ENCODE measurements around the gene SPECC1. TPM values are rescaled to one million over a fixed set of nuclear protein-coding genes. Genes with fewer than 3 reads are reported as not detected.

The SPECC1 gene
- total RNA-seq, 6 donors from 2014 or later, result 21.8 to 65.0 (median 33.9) TPM

DNA sequence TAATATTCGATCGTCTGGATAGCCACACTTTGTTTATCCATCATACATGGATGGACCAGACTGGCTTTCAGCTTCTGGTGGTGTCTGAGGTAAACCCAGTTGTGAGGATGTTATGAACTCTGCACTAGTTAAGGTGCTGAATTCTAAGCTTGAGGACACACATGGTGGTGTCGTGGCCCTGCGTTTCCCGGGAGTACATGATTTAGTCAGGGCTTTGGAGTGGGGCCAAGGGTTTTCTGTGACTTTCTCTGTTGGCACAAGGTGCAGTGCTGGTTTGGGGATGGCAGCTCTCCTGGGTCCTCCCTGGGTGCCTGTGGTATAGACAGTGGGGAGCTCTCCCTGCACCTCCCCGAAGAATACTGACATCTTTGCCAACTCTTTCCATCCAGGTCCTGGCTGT lies 116.6 kb downstream of the SPECC1 start:
- Histone ChIP-seq H3K9me3 (no peaks in the 10 kb centered on the region), H3K27ac (no peak overlapping the region), H3K36me3 (no peaks in the 10 kb centered on the region), H3K4me3 (no peak overlapping the region), H3K27me3 (no peaks in the 10 kb centered on the region), H3K4me1 (peaks cover 0 to 8% (median 3%) of the 10 kb centered on the region in 4 donors)
- 56 to 66% methylated on average over 5 to 6 of the region's 6 CpGs for WGBS, 2 donors
- no peak for TF ChIP-seq POLR2A (IDR thresholded peaks at IDR 0.05)
- TF ChIP-seq, protein P1, sequence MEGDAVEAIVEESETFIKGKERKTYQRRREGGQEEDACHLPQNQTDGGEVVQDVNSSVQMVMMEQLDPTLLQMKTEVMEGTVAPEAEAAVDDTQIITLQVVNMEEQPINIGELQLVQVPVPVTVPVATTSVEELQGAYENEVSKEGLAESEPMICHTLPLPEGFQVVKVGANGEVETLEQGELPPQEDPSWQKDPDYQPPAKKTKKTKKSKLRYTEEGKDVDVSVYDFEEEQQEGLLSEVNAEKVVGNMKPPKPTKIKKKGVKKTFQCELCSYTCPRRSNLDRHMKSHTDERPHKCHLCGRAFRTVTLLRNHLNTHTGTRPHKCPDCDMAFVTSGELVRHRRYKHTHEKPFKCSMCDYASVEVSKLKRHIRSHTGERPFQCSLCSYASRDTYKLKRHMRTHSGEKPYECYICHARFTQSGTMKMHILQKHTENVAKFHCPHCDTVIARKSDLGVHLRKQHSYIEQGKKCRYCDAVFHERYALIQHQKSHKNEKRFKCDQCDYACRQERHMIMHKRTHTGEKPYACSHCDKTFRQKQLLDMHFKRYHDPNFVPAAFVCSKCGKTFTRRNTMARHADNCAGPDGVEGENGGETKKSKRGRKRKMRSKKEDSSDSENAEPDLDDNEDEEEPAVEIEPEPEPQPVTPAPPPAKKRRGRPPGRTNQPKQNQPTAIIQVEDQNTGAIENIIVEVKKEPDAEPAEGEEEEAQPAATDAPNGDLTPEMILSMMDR (IDR thresholded peaks at IDR 0.05), result no peak
- TF ChIP-seq EP300 (IDR thresholded peaks at IDR 0.05), result no peak
- TF ChIP-seq POLR2AphosphoS5 (IDR thresholded peaks at IDR 0.05), result no peak
- no peak for DNase-seq
- no peak for ATAC-seq (ENCODE audit: low FRiP score in 2 of 2)

DNA sequence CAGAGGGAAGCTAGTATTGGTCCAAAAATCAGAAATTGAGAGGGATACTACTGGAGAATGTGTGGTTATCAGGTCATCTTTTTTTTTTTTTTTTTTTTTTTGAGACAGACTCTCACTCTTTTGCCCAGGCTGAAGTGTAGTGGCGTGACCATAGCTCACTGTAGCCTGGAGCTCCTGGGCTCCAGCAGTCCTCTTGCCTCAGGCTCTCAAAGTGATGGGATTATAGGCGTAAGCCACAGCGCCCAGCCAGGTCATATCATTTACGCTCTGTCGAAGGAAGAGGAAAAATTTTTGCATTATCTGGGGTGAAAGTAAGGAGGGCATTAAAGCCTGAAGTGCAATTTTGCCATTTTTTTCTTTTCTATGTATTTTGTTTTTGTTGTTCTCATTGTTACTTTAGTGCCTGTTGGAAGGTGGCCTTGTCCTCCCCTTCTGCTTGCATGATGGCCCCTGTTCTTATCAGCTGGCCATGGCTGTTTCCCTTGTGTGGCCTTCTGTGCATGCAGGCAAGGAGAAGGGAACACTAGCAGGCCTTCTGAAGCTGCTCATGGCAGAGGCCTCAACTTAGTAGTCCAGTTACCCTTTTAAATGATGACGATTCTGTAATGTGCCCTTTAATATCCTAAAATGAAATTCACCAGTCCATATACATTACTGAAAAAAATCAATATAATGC lies 118.3 kb downstream of the SPECC1 start:
- no peak overlapping the region for H3K27ac ChIP-seq
- H3K9me3 ChIP-seq, result peaks cover 0 to 2% (median 0%) of the 10 kb centered on the region in 4 donors
- 89 to 93% methylated on average over 6 of the region's 6 CpGs for WGBS, 2 donors
- no peaks in the 10 kb centered on the region for H3K4me1 ChIP-seq
- TF ChIP-seq, protein P1 (IDR thresholded peaks at IDR 0.05), result no peak
- TF ChIP-seq POLR2A (IDR thresholded peaks at IDR 0.05) (no peak), POLR2AphosphoS5 (IDR thresholded peaks at IDR 0.05) (no peak), EP300 (IDR thresholded peaks at IDR 0.05) (no peak)
- H3K4me3 ChIP-seq, result no peak overlapping the region
- DNase-seq, result no peak
- no peaks in the 10 kb centered on the region for H3K36me3 ChIP-seq
- no peaks in the 10 kb centered on the region for H3K27me3 ChIP-seq
- ATAC-seq (ENCODE audit: low FRiP score in 2 of 2), result no peak

DNA sequence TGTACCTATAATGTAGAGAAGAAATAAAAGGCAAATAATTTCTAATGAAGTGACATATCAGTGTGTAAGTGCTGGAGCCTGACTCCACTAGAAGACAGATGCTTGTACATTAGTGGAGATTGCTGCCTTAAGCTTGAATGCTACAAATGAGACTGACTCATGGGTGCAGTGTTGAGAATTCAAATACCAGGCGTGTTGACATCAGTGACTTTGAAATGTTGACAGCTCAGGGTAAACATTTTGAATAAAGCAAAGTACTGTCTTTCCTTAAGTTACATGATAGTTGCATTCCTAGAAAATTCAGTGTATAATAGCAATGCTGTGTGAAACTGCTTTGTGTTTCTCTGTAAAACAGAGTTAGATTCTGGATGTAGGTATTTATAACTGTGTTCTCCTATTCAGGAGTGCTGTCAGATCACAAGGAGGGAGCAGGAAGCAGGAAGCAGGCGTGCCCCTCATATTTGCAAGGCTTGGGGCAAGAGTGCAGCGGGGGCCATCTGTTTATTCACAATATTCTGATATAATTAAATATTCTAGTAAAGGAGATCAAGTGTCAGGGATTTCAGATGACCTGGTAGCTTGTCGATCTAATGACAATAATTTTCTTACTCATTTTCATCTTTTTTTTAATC lies 119.0 kb downstream of the SPECC1 start:
- H3K27me3 ChIP-seq, result no peaks in the 10 kb centered on the region
- no peak for DNase-seq
- no peak for ATAC-seq (ENCODE audit: low FRiP score in 2 of 2)
- H3K36me3 ChIP-seq, result no peaks in the 10 kb centered on the region
- no peak overlapping the region for H3K4me3 ChIP-seq
- no peak overlapping the region for H3K27ac ChIP-seq
- TF ChIP-seq POLR2A (IDR thresholded peaks at IDR 0.05) (no peak), POLR2AphosphoS5 (IDR thresholded peaks at IDR 0.05) (no peak), EP300 (IDR thresholded peaks at IDR 0.05) (no peak)
- TF ChIP-seq, protein P1 (IDR thresholded peaks at IDR 0.05), result no peak
- H3K9me3 ChIP-seq, result peaks cover 0 to 2% (median 0%) of the 10 kb centered on the region in 4 donors
- WGBS, 2 donors, result 57 to 63% methylated on average over 4 of the region's 4 CpGs
- H3K4me1 ChIP-seq, result no peaks in the 10 kb centered on the region

DNA sequence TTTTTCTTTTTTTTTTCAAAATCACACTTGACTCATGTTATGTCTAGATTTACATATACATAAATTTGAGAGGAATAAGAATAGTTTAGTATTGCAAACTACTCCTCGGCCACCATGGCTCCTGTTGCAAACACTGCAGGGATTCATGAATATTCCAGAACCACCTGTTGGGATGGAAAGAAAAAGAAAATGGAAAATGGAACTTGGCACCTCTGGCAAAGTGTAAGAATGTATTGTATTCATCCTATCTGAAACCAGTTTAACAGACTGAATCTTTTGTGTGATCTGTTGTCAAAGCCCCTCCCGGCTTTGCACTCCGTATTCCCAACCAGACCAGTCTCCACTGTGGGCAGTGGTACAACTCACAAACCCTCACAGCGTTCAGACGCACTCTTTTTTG lies 124.4 kb downstream of the SPECC1 start:
- no peak for DNase-seq
- Histone ChIP-seq H3K27ac (no peak overlapping the region), H3K9me3 (peaks cover 0 to 2% (median 0%) of the 10 kb centered on the region in 4 donors), H3K27me3 (no peaks in the 10 kb centered on the region), H3K36me3 (no peaks in the 10 kb centered on the region), H3K4me1 (no peaks in the 10 kb centered on the region), H3K4me3 (no peak overlapping the region)
- 55 to 68% methylated on average over 5 of the region's 5 CpGs for WGBS, 2 donors
- ATAC-seq (ENCODE audit: low FRiP score in 2 of 2), result no peak
- no peak for TF ChIP-seq POLR2AphosphoS5 (IDR thresholded peaks at IDR 0.05)
- TF ChIP-seq POLR2A (IDR thresholded peaks at IDR 0.05), result no peak
- no peak for TF ChIP-seq EP300 (IDR thresholded peaks at IDR 0.05)
- TF ChIP-seq, protein P1 (IDR thresholded peaks at IDR 0.05), result no peak
